H1 (cell line): ENCODE results near the gene SUGP2. TPM values are rescaled to one million over a fixed set of nuclear protein-coding genes. Genes with fewer than 3 reads are reported as not detected.

Experiments used
- CTCF ChIA-PET: fragments of 300-600 bp; sonication (Branson Sonifier 250); formaldehyde crosslinking; loops from one replicate; lab custom pipeline; 2021; ENCODE audit not compliant: partially characterized antibody; lab: Charles Lee
- POLR2A ChIA-PET: fragments of 300-600 bp; sonication (Branson Sonifier 250); formaldehyde crosslinking; loops from one replicate; lab custom pipeline; 2021; ENCODE audit warnings: inconsistent platforms; ENCODE audit not compliant: partially characterized antibody; lab: Charles Lee
- DNase-seq, 2 experiments: peaks; one replicate each; pipeline versions ENCODE4 v3.0.0 to v3.0.0-alpha.2; 2010 to 2022; ENCODE audit warnings: low spot score in 2 of 2, low read depth in 1 of 2, mixed read lengths in 1 of 2
- FAIRE-seq: peaks from 2 replicates; lab custom pipeline; 2011; peaks lifted over from hg19 to GRCh38; lab: Jason Lieb, UNC
- H2AFZ ChIP-seq: 2 replicates; pipeline ENCODE4 v1.8.1; 2012; ENCODE audit warnings: low read length, inconsistent platforms
- H2AK5ac ChIP-seq: 2 replicates; pipeline ENCODE4 v1.6.1; 2013; ENCODE audit warnings: low read depth, low read length
- H2BK120ac ChIP-seq: replicated peaks from 2 replicates; pipeline ENCODE3; 2013; ENCODE audit warnings: low read depth, low read length, inconsistent platforms
- H2BK12ac ChIP-seq: 2 replicates; pipeline ENCODE4 v1.6.1; 2013; ENCODE audit warnings: low read depth, low read length
- H2BK15ac ChIP-seq: 2 replicates; pipeline ENCODE4 v1.6.1; 2013; ENCODE audit warnings: low read length
- H2BK20ac ChIP-seq: 2 replicates; pipeline ENCODE4 v1.6.1; 2013; ENCODE audit warnings: low read length
- H2BK5ac ChIP-seq: 2 replicates; pipeline ENCODE4 v1.6.1; 2013; ENCODE audit warnings: low read depth, low read length
- H3K14ac ChIP-seq: 2 replicates; pipeline ENCODE4 v1.6.1; 2013; ENCODE audit warnings: inconsistent platforms; ENCODE audit not compliant: insufficient read length
- H3K18ac ChIP-seq: 2 replicates; pipeline ENCODE4 v1.6.1; 2013; ENCODE audit warnings: low read length; ENCODE audit errors: extremely low read depth
- H3K23ac ChIP-seq: 2 replicates; pipeline ENCODE4 v1.6.1; 2013; ENCODE audit warnings: inconsistent platforms; ENCODE audit not compliant: insufficient read length
- H3K23me2 ChIP-seq: 2 replicates; pipeline ENCODE4 v1.6.1; 2013; ENCODE audit warnings: low read depth, low read length
- H3K27ac ChIP-seq: 2 replicates; pipeline ENCODE4 v1.6.1; 2011; ENCODE audit warnings: low read depth, low read length, inconsistent platforms
- H3K27me3 ChIP-seq, 4 experiments: replicated peaks in 1 of 4; 1 replicate in 1 of 4; 2 replicates in 3 of 4; pipeline versions ENCODE4 v1.6.1 to v1.8.1; 2011 to 2013; ENCODE audit warnings: low read length in 3 of 4, mild to moderate bottlenecking in 3 of 4, inconsistent platforms in 2 of 4, mixed read lengths in 2 of 4, moderate library complexity in 1 of 4; ENCODE audit not compliant: control insufficient read depth in 3 of 4, insufficient read depth in 3 of 4; ENCODE audit errors: extremely low read depth in 1 of 4
- H3K36me3 ChIP-seq, 4 experiments: 2 replicates each; pipeline versions ENCODE4 v1.6.1 to v1.8.1; 2011 to 2013; ENCODE audit warnings: mild to moderate bottlenecking in 4 of 4, low read length in 3 of 4, moderate library complexity in 2 of 4, control low read depth in 1 of 4, inconsistent platforms in 1 of 4; ENCODE audit not compliant: insufficient read depth in 4 of 4, control insufficient read depth in 2 of 4
- H3K4ac ChIP-seq: replicated peaks from 2 replicates; pipeline ENCODE3; 2013; ENCODE audit warnings: low read length, low read depth, mixed read lengths, inconsistent platforms; ENCODE audit not compliant: insufficient read length
- H3K4me1 ChIP-seq, 4 experiments: replicated peaks in 1 of 4; 1 replicate in 1 of 4; 2 replicates in 3 of 4; pipeline versions ENCODE4 v1.6.1 to v1.8.1; 2011 to 2013; ENCODE audit warnings: low read length in 3 of 4, inconsistent platforms in 2 of 4, mixed read lengths in 1 of 4; ENCODE audit not compliant: insufficient read depth in 4 of 4, control insufficient read depth in 3 of 4
- H3K4me2 ChIP-seq, 2 experiments: 2 replicates each; pipeline versions ENCODE4 v1.6.1 to v1.8.1; 2011 to 2013; ENCODE audit warnings: low read depth in 2 of 2, low read length in 2 of 2, control low read depth in 1 of 2, inconsistent platforms in 1 of 2, mild to moderate bottlenecking in 1 of 2; ENCODE audit not compliant: insufficient read depth in 1 of 2
- H3K4me3 ChIP-seq, 4 experiments: fragments of 200-600, 300-600 bp in 1 of 4; sonication (generic), shearing (Covaris generic), sonication (Bioruptor Twin) in 1 of 4; 2 replicates each; pipeline versions ENCODE4 v1.5.1 to v1.8.1; 2011 to 2016; ENCODE audit warnings: low read length in 4 of 4, low read depth in 3 of 4, control low read depth in 2 of 4, inconsistent platforms in 2 of 4, mild to moderate bottlenecking in 2 of 4, mixed read lengths in 1 of 4, moderate library complexity in 1 of 4; ENCODE audit not compliant: insufficient read depth in 2 of 4; ENCODE audit errors: extremely low read depth in 1 of 4
- H3K56ac ChIP-seq: replicated peaks from 2 replicates; pipeline ENCODE3; 2013; ENCODE audit warnings: low read depth, mild to moderate bottlenecking, mixed read lengths, low read length, inconsistent platforms; ENCODE audit not compliant: insufficient read length
- H3K79me1 ChIP-seq: 2 replicates; pipeline ENCODE4 v1.6.1; 2013; ENCODE audit warnings: low read depth, low read length, control low read depth
- H3K79me2 ChIP-seq, 2 experiments: 2 replicates each; pipeline versions ENCODE4 v1.6.1 to v1.8.1; 2012 to 2013; ENCODE audit warnings: low read length in 2 of 2, mild to moderate bottlenecking in 2 of 2, inconsistent platforms in 1 of 2; ENCODE audit not compliant: insufficient read depth in 2 of 2, control insufficient read depth in 1 of 2
- H3K9ac ChIP-seq, 4 experiments: replicated peaks in 1 of 4; 1 replicate in 1 of 4; 2 replicates in 3 of 4; pipeline versions ENCODE4 v1.6.1 to v1.8.1; 2011 to 2013; ENCODE audit warnings: low read depth in 3 of 4, low read length in 3 of 4, control low read depth in 2 of 4, mild to moderate bottlenecking in 2 of 4, moderate library complexity in 2 of 4, inconsistent platforms in 1 of 4; ENCODE audit errors: extremely low read depth in 1 of 4
- H3K9me3 ChIP-seq, 2 experiments: 2 replicates each; pipeline versions ENCODE4 v1.6.1 to v1.8.1; 2012 to 2013; ENCODE audit warnings: mild to moderate bottlenecking in 2 of 2, moderate library complexity in 2 of 2, control low read depth in 1 of 2, inconsistent platforms in 1 of 2, low read depth in 1 of 2, low read length in 1 of 2, mixed read lengths in 1 of 2; ENCODE audit not compliant: insufficient read depth in 2 of 2
- H4K20me1 ChIP-seq, 2 experiments: replicated peaks in 1 of 2; 2 replicates each; pipeline versions ENCODE3 to v1.8.1; 2011 to 2013; ENCODE audit warnings: inconsistent platforms in 2 of 2, low read length in 2 of 2, mild to moderate bottlenecking in 1 of 2; ENCODE audit not compliant: insufficient read depth in 2 of 2, control insufficient read depth in 1 of 2
- H4K5ac ChIP-seq: 2 replicates; pipeline ENCODE4 v1.6.1; 2013; ENCODE audit warnings: low read length, low read depth, mixed read lengths, inconsistent platforms; ENCODE audit not compliant: insufficient read length
- H4K8ac ChIP-seq: 2 replicates; pipeline ENCODE4 v1.8.0; 2013; ENCODE audit warnings: mild to moderate bottlenecking, moderate library complexity, low read length, inconsistent platforms; ENCODE audit not compliant: insufficient read depth; ENCODE audit errors: extremely low read depth
- H4K91ac ChIP-seq: replicated peaks from 2 replicates; pipeline ENCODE3; 2013; ENCODE audit warnings: low read length, mixed read lengths, inconsistent platforms; ENCODE audit not compliant: insufficient read length
- EP300 ChIP-seq, 2 experiments: IDR thresholded peaks; 1 replicate in 1 of 2; 2 replicates in 1 of 2; pipeline ENCODE4 v1.6.1; 2011 to 2012; ENCODE audit warnings: low read depth in 2 of 2, low read length in 2 of 2, mild to moderate bottlenecking in 2 of 2, borderline replicate concordance in 1 of 2, inconsistent platforms in 1 of 2, moderate library complexity in 1 of 2
- RAD21 ChIP-seq, 2 experiments: IDR thresholded peaks in 1 of 2; conservative IDR thresholded peaks in 1 of 2; 2 replicates each; pipeline ENCODE4 v1.6.1; 2011; ENCODE audit warnings: low read depth in 2 of 2, low read length in 2 of 2, improper control_type of control experiment in 1 of 2, inconsistent platforms in 1 of 2, mild to moderate bottlenecking in 1 of 2, moderate library complexity in 1 of 2
- YY1 ChIP-seq: IDR thresholded peaks from 2 replicates; pipeline ENCODE4 v1.6.1; 2011; ENCODE audit warnings: low read depth, mild to moderate bottlenecking, low read length
- ZNF274 ChIP-seq: IDR thresholded peaks from 2 replicates; pipeline ENCODE4 v1.7.0; 2012; ENCODE audit warnings: low read length, borderline replicate concordance; ENCODE audit errors: extremely low read depth
- WGBS, 2 experiments: shearing (Covaris generic) in 1 of 2; methylation state at CpG; one replicate each; pipeline versions ENCODE4 v1.1.6 to v1.1.7; 2013 to 2015; ENCODE audit warnings: low lambda C conversion rate in 2 of 2, mixed read lengths in 2 of 2, inconsistent platforms in 1 of 2, low coverage in 1 of 2, missing lambda C conversion rate in 1 of 2; ENCODE audit not compliant: insufficient replicate concordance in 2 of 2, insufficient coverage in 1 of 2, insufficient read length in 1 of 2; ENCODE audit errors: extremely low coverage in 1 of 2, missing lambda C conversion rate in 1 of 2; 5-methylcytosine and 5-hydroxymethylcytosine counted together
- polyA plus RNA-seq, 7 experiments: library from polyadenylated mRNA; depleted of rRNA in 3 of 7; stranded (reverse) in 5 of 7; unstranded in 2 of 7; fragments of >200 nt in 5 of 7; fragments of 200-250 nt in 2 of 7; gene quantifications; 1 replicate in 5 of 7; 2 replicates in 1 of 7; 4 replicates in 1 of 7; pipeline versions ENCODE4 v1.2.1 to v1.2.3, GENCODE V29; 2011 to 2013; ENCODE audit warnings: missing spikeins in 2 of 7, mixed read lengths in 2 of 7
- total RNA-seq: library from RNA; stranded (reverse); fragmentation: NEBNext Ultra II Directional; extraction: Animal tissue kit (Norgen Biotek cat#: 25700); gene quantifications from 2 replicates; pipeline ENCODE4 v1.2.1, GENCODE V29; 2021
- TF ChIP-seq, protein P1 (sequence below), 3 experiments: IDR thresholded peaks; 1 replicate in 2 of 3; 2 replicates in 1 of 3; pipeline versions ENCODE4 v1.5.1 to v1.6.1; 2011; ENCODE audit warnings: low read length in 3 of 3, mild to moderate bottlenecking in 3 of 3, inconsistent platforms in 2 of 3, low read depth in 1 of 3, moderate library complexity in 1 of 3; ENCODE audit not compliant: insufficient read depth in 1 of 3; ENCODE audit errors: control extremely low read depth in 1 of 3

The SUGP2 gene
- total and polyA plus RNA-seq, 2 of the 8 experiments (the other 6 are each of a cell fraction or from before 2014, with no cell fraction given): 57.7 to 114 TPM

DNA sequence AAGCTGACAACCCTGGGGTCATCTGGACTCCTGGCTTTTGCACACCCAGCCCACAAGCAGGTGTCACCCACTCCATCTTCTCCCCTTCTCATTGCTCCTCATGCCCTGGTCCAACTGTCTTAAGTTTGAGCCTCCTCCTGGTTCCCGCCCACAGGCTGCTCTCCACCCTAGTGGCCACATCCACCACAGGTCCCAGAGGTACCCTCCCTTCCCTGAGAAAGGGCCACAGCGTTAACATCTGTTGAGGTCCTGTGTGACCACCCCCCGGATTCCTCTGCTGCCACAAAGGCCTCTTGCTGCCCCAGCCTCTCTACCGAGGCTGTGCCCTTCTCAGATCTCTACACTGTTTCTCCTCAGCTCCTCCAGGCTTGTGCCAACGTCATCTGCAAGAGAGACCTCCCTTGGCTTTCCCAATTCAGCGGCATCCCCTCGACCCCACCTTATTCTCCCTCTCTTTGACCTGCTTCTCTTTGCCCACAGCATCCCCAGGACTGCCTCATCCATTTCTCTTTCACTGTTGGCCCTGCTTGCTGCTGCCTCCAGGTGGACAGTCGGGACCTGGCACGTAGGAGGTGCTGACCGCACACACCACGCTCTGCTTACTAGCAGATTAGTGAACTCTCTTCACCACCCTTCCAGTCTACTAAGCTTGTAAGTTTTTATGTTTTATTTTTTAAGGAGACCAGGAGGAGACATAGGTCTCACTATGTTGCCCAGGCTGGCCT is 33.3 kb downstream of the SUGP2 start:
- Histone ChIP-seq H3K9me3 (no peaks in the 10 kb centered on the region), H4K8ac (no peak overlapping the region; the same call in 1 of the 2 replicates), H3K23me2 (no peaks in the 10 kb centered on the region), H3K4me2 (no peak overlapping the region), H3K36me3 (peaks cover 16 to 44% (median 30%) of the 10 kb centered on the region in 4 experiments), H3K18ac (no peak overlapping the region), H2BK5ac (no peak overlapping the region), H3K4me3 (no peak overlapping the region), H2BK12ac (no peak overlapping the region), H2AK5ac (no peak overlapping the region), H3K4me1 (peaks cover 0 to 7% (median 3%) of the 10 kb centered on the region in 4 experiments; a peak in 5 of 7 replicates), H3K56ac (no peak overlapping the region), H3K23ac (no peak overlapping the region), H2BK120ac (no peak overlapping the region), H2BK20ac (no peak overlapping the region; the same call in 1 of the 2 replicates), H4K5ac (no peak overlapping the region), H3K14ac (no peak overlapping the region), H3K79me2 (no peaks in the 10 kb centered on the region), H4K20me1 (peaks cover 11 to 19% of the 10 kb centered on the region in 2 experiments), H3K9ac (no peak overlapping the region), H3K79me1 (0 out of 2 replicates have a peak, but pooled peaks cover under 1% of the 10 kb centered on the region), H3K27ac (no peak overlapping the region), H3K4ac (no peak overlapping the region), H2BK15ac (no peak overlapping the region), H3K27me3 (no peaks in the 10 kb centered on the region), H4K91ac (no peak overlapping the region), H2AFZ (no peak overlapping the region)
- CTCF ChIA-PET: interaction anchor here (0.6 to 3.8 kb wide), 12 partner anchors 9 to 466 kb away, joined by 3 to 19 read pairs (median 4); no protein-coding TSS in a partner anchor
- WGBS, 2 experiments: 87% methylated on average over 11 of the region's 11 CpGs; no CpG with 5 or more reads in 1 of the 2 experiments
- DNase-seq: no peak
- no peak for TF ChIP-seq EP300 (IDR thresholded peaks at IDR 0.05; ENCODE audit: borderline replicate concordance in 1 of 2, low read depth in 2 of 2, low read length in 2 of 2)
- TF ChIP-seq YY1: no peak
- TF ChIP-seq ZNF274: no peak
- TF ChIP-seq, protein P1, sequence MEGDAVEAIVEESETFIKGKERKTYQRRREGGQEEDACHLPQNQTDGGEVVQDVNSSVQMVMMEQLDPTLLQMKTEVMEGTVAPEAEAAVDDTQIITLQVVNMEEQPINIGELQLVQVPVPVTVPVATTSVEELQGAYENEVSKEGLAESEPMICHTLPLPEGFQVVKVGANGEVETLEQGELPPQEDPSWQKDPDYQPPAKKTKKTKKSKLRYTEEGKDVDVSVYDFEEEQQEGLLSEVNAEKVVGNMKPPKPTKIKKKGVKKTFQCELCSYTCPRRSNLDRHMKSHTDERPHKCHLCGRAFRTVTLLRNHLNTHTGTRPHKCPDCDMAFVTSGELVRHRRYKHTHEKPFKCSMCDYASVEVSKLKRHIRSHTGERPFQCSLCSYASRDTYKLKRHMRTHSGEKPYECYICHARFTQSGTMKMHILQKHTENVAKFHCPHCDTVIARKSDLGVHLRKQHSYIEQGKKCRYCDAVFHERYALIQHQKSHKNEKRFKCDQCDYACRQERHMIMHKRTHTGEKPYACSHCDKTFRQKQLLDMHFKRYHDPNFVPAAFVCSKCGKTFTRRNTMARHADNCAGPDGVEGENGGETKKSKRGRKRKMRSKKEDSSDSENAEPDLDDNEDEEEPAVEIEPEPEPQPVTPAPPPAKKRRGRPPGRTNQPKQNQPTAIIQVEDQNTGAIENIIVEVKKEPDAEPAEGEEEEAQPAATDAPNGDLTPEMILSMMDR (IDR thresholded peaks at IDR 0.05; ENCODE audit: control extremely low read depth in 1 of 3, insufficient read depth in 1 of 3, low read depth in 1 of 3, low read length in 3 of 3): peak; percentile 36 to 68 (median 58)
- peak in 1 of 2 experiments; percentile 36; a peak in 2 of 4 replicates for TF ChIP-seq RAD21 (IDR thresholded peaks at IDR 0.05 in 1 of 2, conservative IDR thresholded peaks at IDR 0.05 in 1 of 2; ENCODE audit: low read depth in 2 of 2, low read length in 2 of 2)
- no peak for FAIRE-seq
- POLR2A ChIA-PET: interaction anchor here (0.9 to 2.0 kb wide), 5 partner anchors 11 to 25 kb away, joined by 4 to 10 read pairs (median 4); no protein-coding TSS in a partner anchor
